Trophoblast cell (in vitro differentiated cells and primary cell): Measurements from ENCODE around the gene C16orf74.

ENCODE experiments used
- DNase-seq, 2 donors: peaks; one replicate each; pipeline ENCODE4 v3.0.0-alpha.2; 2016
- H2AFZ ChIP-seq: 2 replicates; pipeline ENCODE4 v1.6.1; 2013; ENCODE audit warnings: low read length, moderate library complexity, mild to moderate bottlenecking; ENCODE audit not compliant: insufficient read depth, poor library complexity
- H2AK5ac ChIP-seq: 2 replicates; pipeline ENCODE4 v1.6.1; 2013; ENCODE audit warnings: mild to moderate bottlenecking, low read length
- H2BK120ac ChIP-seq: 2 replicates; pipeline ENCODE4 v1.6.1; 2013; ENCODE audit warnings: low read length, mild to moderate bottlenecking, moderate library complexity; ENCODE audit not compliant: insufficient read depth, poor library complexity
- H2BK12ac ChIP-seq: 2 replicates; pipeline ENCODE4 v1.6.1; 2013; ENCODE audit warnings: mild to moderate bottlenecking, low read length, moderate library complexity
- H2BK5ac ChIP-seq: 2 replicates; pipeline ENCODE4 v1.6.1; 2013; ENCODE audit warnings: low read length, low read depth, moderate library complexity, mild to moderate bottlenecking; ENCODE audit not compliant: poor library complexity
- H3K14ac ChIP-seq: 2 replicates; pipeline ENCODE4 v1.6.1; 2013; ENCODE audit warnings: mild to moderate bottlenecking, low read length
- H3K18ac ChIP-seq: 2 replicates; pipeline ENCODE4 v1.6.1; 2013; ENCODE audit warnings: mild to moderate bottlenecking, low read length
- H3K23ac ChIP-seq: 2 replicates; pipeline ENCODE4 v1.6.1; 2013; ENCODE audit warnings: low read length
- H3K27ac ChIP-seq: 2 replicates; pipeline ENCODE4 v1.5.1; 2013; ENCODE audit warnings: low read depth, mild to moderate bottlenecking, inconsistent platforms, low read length, moderate library complexity
- H3K27me3 ChIP-seq: 2 replicates; pipeline ENCODE4 v1.6.1; 2013; ENCODE audit warnings: inconsistent platforms, mild to moderate bottlenecking, low read length, moderate library complexity; ENCODE audit not compliant: insufficient read depth
- H3K36me3 ChIP-seq, 2 experiments: 1 replicate in 1 of 2; 2 replicates in 1 of 2; pipeline ENCODE4 v1.6.1; 2013; ENCODE audit warnings: low read length in 2 of 2, mild to moderate bottlenecking in 2 of 2, moderate library complexity in 1 of 2; ENCODE audit not compliant: insufficient read depth in 2 of 2, control insufficient read depth in 1 of 2
- H3K4ac ChIP-seq: 2 replicates; pipeline ENCODE4 v1.6.1; 2013; ENCODE audit warnings: low read depth, mild to moderate bottlenecking, low read length, moderate library complexity
- H3K4me1 ChIP-seq, 2 experiments: 1 replicate in 1 of 2; 2 replicates in 1 of 2; pipeline ENCODE4 v1.6.1; 2013; ENCODE audit warnings: low read length in 2 of 2, mild to moderate bottlenecking in 2 of 2, moderate library complexity in 1 of 2; ENCODE audit not compliant: insufficient read depth in 2 of 2, control insufficient read depth in 1 of 2
- H3K4me2 ChIP-seq: 2 replicates; pipeline ENCODE4 v1.6.1; 2013; ENCODE audit warnings: inconsistent platforms, mild to moderate bottlenecking, low read length, moderate library complexity
- H3K4me3 ChIP-seq: 2 replicates; pipeline ENCODE4 v1.5.1; 2013; ENCODE audit warnings: mild to moderate bottlenecking, low read depth, low read length, inconsistent platforms
- H3K79me1 ChIP-seq: one replicate; pipeline ENCODE4 v1.6.1; 2013; ENCODE audit warnings: low read length
- H3K79me2 ChIP-seq: 2 replicates; pipeline ENCODE4 v1.6.1; 2013; ENCODE audit warnings: low read length, mild to moderate bottlenecking; ENCODE audit not compliant: control insufficient read depth, insufficient read depth, poor library complexity
- H3K9ac ChIP-seq: 2 replicates; pipeline ENCODE4 v1.6.1; 2013; ENCODE audit warnings: mild to moderate bottlenecking, low read length
- H3K9me3 ChIP-seq: 2 replicates; pipeline ENCODE4 v1.6.1; 2013; ENCODE audit warnings: low read depth, mild to moderate bottlenecking, control low read depth, inconsistent platforms, low read length; ENCODE audit not compliant: insufficient read depth
- H4K12ac ChIP-seq: 2 replicates; pipeline ENCODE4 v1.6.1; 2013; ENCODE audit warnings: low read depth, mild to moderate bottlenecking, low read length, moderate library complexity
- H4K8ac ChIP-seq: 2 replicates; pipeline ENCODE4 v1.6.1; 2013; ENCODE audit warnings: low read depth, mild to moderate bottlenecking, low read length, moderate library complexity
- H4K91ac ChIP-seq: one replicate; pipeline ENCODE4 v1.6.1; 2013; ENCODE audit warnings: low read depth, mild to moderate bottlenecking, low read length, moderate library complexity
- WGBS: extraction: QIAGEN DNeasy Blood & Tissue Kit; methylation state at CpG from one replicate; pipeline ENCODE4 v1.1.7; 2013; ENCODE audit warnings: missing lambda C conversion rate; ENCODE audit not compliant: insufficient read length, insufficient coverage; ENCODE audit errors: extremely low coverage; 5-methylcytosine and 5-hydroxymethylcytosine counted together

C16orf74 gene

DNA sequence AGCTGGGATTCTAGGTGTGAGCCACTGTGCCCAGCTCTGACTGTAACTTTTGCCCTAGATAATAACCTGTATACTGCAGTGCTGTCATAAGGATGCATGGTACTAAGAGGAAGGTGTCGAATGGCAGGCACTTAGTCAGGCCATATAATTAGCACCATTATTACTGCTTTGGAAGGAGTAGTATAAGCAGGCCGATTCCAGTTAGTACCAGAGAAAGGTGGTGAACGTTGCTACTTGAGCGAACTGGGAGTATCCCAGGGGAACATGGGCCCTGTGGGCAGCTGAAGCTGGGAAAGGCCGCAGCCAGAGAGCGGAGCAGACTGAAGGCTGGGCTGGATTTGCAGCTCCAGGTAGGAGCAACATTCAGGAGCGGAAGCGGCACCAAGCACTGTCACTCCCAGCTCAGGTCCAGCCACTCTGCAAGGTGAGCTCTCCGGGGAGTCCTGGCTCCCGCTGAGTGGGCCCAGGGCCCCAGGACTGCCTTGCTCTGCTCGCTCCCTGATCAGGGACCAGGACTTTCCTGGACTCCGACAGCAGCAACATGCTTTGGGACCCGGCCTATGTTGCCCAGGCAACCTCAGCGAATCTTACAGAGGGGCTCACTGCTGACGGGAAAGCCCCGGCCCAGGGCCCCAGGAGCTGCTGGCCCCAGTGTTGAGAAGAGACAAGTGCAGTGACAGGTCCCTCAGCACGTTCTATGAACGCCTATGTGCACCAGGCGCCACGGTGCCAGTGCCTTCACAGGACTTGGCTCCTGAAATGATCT lies 28.6 kb downstream of the C16orf74 start:
- Histone ChIP-seq H4K91ac (no peak overlapping the region), H3K4me2 (no peak overlapping the region), H2BK12ac (no peak overlapping the region), H3K23ac (no peak overlapping the region), H3K27me3 (no peaks in the 10 kb centered on the region), H3K4ac (no peak overlapping the region), H3K36me3 (peaks cover 0 to 4% of the 10 kb centered on the region in 2 experiments), H3K79me1 (no peaks in the 10 kb centered on the region), H2AK5ac (no peak overlapping the region), H3K14ac (no peak overlapping the region), H3K4me3 (no peak overlapping the region), H4K12ac (no peak overlapping the region), H2BK5ac (no peak overlapping the region), H3K18ac (no peak overlapping the region), H3K9ac (no peak overlapping the region), H3K9me3 (peaks cover 8% of the 10 kb centered on the region), H4K8ac (no peak overlapping the region), H2AFZ (no peak overlapping the region), H2BK120ac (no peak overlapping the region), H3K27ac (no peak overlapping the region), H3K79me2 (no peaks in the 10 kb centered on the region), H3K4me1 (no peaks in the 10 kb centered on the region)
- DNase-seq, result no peak
- no CpG with 5 or more reads among the region's 20 CpGs for WGBS

- DNase-seq, result no peak
- Histone ChIP-seq H3K27ac (no peak overlapping the region), H4K8ac (no peak overlapping the region), H3K23ac (no peak overlapping the region), H3K9ac (no peak overlapping the region), H3K79me2 (no peaks in the 10 kb centered on the region), H2AFZ (no peak overlapping the region), H3K4me2 (no peak overlapping the region), H3K4me1 (no peaks in the 10 kb centered on the region), H3K27me3 (peaks cover 5% of the 10 kb centered on the region), H3K14ac (no peak overlapping the region), H2AK5ac (no peak overlapping the region), H3K36me3 (no peaks in the 10 kb centered on the region), H2BK5ac (no peak overlapping the region), H2BK120ac (no peak overlapping the region), H3K4me3 (no peak overlapping the region), H2BK12ac (no peak overlapping the region), H3K9me3 (no peaks in the 10 kb centered on the region), H4K91ac (no peak overlapping the region), H4K12ac (no peak overlapping the region), H3K4ac (no peak overlapping the region), H3K18ac (no peak overlapping the region), H3K79me1 (no peaks in the 10 kb centered on the region)
- WGBS, result no CpG with 5 or more reads among the region's 4 CpGs
Observed at GRCh38 chr16:85720302-85720637, 30.6 kb downstream of the C16orf74 start.

- H3K4me3 ChIP-seq, result no peak overlapping the region
- H3K79me2 ChIP-seq, result no peaks in the 10 kb centered on the region
- H3K4me2 ChIP-seq, result no peak overlapping the region
- H3K79me1 ChIP-seq, result no peaks in the 10 kb centered on the region
- no peak overlapping the region for H3K9ac ChIP-seq
- H2AK5ac ChIP-seq, result no peak overlapping the region
- no peaks in the 10 kb centered on the region for H3K36me3 ChIP-seq
- WGBS, result no CpG with 5 or more reads among the region's 11 CpGs
- no peak overlapping the region for H3K14ac ChIP-seq
- no peak overlapping the region for H4K91ac ChIP-seq
- no peak for DNase-seq
- H3K9me3 ChIP-seq, result no peaks in the 10 kb centered on the region
- no peak overlapping the region for H2AFZ ChIP-seq
- no peak overlapping the region for H3K18ac ChIP-seq
- H2BK120ac ChIP-seq, result no peak overlapping the region
- H3K27me3 ChIP-seq, result peaks cover 7% of the 10 kb centered on the region
- H2BK12ac ChIP-seq, result no peak overlapping the region
- no peak overlapping the region for H4K12ac ChIP-seq
- H3K23ac ChIP-seq, result no peak overlapping the region
- no peak overlapping the region for H3K4ac ChIP-seq
- H4K8ac ChIP-seq, result no peak overlapping the region
- H3K27ac ChIP-seq, result no peak overlapping the region
- H2BK5ac ChIP-seq, result no peak overlapping the region
- H3K4me1 ChIP-seq, result no peaks in the 10 kb centered on the region
Observed at GRCh38 chr16:85719605-85720301, 31.1 kb downstream of the C16orf74 start.

DNA sequence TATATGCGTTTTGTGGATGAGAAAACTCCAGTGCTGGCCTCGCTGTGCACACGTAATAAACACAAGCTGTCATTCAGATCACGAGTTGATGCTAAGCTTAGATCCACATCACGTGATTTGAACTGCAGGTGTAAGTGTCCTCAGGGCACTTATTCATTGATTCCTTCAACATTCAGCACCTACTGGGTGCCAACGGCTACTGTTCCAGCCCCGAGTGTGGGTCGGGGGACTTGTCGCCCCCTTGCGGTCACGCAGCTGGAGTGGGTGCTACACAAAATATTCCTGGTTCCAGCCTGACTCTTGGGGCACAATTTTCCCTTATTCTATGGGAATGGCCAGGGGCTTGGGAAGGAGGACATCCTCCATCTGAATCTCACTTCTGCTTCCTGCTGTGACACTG lies 32.2 kb downstream of the C16orf74 start:
- no peak overlapping the region for H2BK120ac ChIP-seq
- DNase-seq, result peak in 1 of 2 donors; percentile 38
- no peak overlapping the region for H3K27ac ChIP-seq
- no peak overlapping the region for H3K4me3 ChIP-seq
- H2BK12ac ChIP-seq, result no peak overlapping the region
- no peaks in the 10 kb centered on the region for H3K79me2 ChIP-seq
- no peak overlapping the region for H3K4ac ChIP-seq
- no peak overlapping the region for H3K14ac ChIP-seq
- H3K4me2 ChIP-seq, result no peak overlapping the region
- H3K79me1 ChIP-seq, result no peaks in the 10 kb centered on the region
- no peak overlapping the region for H3K9ac ChIP-seq
- no peak overlapping the region for H4K8ac ChIP-seq
- H3K27me3 ChIP-seq, result peaks cover 7% of the 10 kb centered on the region
- H3K18ac ChIP-seq, result no peak overlapping the region
- WGBS, result no CpG with 5 or more reads among the region's 11 CpGs
- H4K12ac ChIP-seq, result no peak overlapping the region
- H2BK5ac ChIP-seq, result no peak overlapping the region
- no peaks in the 10 kb centered on the region for H3K4me1 ChIP-seq
- no peak overlapping the region for H2AK5ac ChIP-seq
- no peaks in the 10 kb centered on the region for H3K9me3 ChIP-seq
- no peak overlapping the region for H4K91ac ChIP-seq
- no peaks in the 10 kb centered on the region for H3K36me3 ChIP-seq
- no peak overlapping the region for H3K23ac ChIP-seq
- H2AFZ ChIP-seq, result no peak overlapping the region
